GM18951 (cell line): ENCODE measurements around the gene GOLGB1.

ENCODE experiments used
- POLR2A ChIP-seq: IDR thresholded peaks from 4 replicates; pipeline ENCODE4 v1.6.1; 2011; ENCODE audit warnings: mild to moderate bottlenecking; ENCODE audit not compliant: insufficient read length, insufficient read depth; ENCODE audit errors: extremely low read depth
- in situ Hi-C: fragments of 300-500 bp; cut with MboI; formaldehyde crosslinking; loops from one replicate; pipeline ENCODE4 v1.12.0; 2022; ENCODE audit warnings: low sequenced_read_pairs, mixed read lengths, inconsistent platforms; ENCODE audit not compliant: unreplicated experiment

Gene GOLGB1

DNA sequence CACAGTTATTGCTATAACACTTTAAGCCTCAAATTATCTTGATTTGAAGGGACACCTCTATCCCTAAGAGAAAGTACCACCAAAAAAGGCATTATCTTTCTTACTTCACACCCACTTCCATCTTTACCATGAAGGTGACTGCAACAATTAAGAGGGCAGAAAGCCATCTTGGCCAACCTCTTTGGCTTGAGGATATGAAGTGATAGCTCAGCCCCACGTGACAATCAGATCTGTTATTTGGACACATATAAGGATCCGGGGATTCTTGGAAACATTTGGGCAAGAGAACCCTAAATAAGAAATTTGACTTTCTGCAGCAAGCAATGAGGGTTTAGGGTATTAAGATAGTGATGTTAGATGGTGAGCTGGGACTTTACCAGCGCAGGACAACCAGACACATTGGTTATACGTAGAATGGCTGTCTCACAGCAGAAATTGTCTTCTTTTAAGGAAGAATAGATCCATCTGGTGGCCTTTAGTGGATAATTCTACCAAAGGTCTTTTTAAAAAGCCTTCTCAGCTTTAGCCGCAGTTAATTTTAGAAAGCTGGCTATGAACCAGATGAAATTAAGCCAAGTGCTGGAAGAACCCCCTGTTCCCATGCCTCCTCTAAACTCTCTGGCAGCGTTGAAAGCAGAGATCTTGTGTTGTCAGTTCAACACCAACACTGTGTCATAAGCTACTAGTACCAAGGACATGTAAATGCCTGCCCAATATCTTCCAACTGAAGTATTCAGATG is 101.2 kb downstream of the GOLGB1 start:
- in situ Hi-C loops: no loop called here
- no peak for TF ChIP-seq POLR2A

DNA sequence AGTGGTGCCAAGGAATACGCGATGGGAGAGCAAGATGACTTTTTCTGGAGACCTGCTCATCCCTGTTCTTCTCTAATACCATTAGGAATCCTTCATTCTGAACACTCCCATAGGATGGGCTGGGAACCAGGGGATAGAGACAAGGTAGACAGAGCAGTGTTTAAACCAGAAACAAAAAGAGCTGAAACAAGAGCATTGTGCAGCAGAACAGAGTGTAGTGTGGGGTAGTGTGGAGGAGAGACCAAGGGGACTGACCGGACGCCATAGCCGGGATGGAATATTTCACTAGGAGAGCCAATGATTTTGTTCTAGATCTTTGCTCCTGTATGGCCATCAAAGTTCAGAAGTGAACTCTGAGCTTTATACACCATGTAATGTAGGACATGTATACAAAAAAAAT is 104.5 kb downstream of the GOLGB1 start:
- in situ Hi-C loops: no loop called here
- TF ChIP-seq POLR2A: no peak

DNA sequence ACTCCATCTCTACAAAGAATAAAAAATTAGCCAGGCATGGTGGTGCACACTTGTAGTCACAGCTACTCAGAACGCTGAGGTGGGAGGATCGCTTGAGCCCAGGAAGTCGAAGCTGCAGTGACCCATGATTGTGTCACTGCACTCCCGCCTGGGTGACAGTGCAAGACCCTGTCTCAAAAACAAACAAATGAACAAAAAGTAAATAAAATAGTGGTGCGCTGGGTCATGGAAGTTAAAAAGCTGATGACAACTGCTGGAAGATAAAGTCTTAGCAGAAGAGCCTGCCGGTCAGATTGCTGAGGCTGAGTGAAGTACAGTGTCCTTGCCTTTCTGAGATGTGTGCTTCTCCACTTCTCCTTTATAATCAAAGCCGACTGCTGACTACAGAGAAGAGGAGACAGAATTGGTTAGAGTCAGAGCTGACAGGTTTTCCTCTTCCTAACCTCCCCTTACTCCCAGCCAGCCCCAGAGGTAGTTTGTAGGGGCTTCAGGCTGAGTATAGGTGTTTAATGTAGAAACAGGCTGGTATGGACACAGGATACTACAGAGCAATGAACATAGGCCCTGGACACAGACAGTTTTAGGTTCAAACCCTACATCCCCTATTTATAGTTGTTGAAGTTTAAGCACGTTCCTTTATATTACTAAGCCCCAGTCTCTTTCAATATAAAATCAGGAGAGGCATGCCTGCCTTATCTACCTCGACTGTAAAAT is 106.8 kb downstream of the GOLGB1 start:
- TF ChIP-seq POLR2A: no peak
- in situ Hi-C loops: no loop called here

DNA sequence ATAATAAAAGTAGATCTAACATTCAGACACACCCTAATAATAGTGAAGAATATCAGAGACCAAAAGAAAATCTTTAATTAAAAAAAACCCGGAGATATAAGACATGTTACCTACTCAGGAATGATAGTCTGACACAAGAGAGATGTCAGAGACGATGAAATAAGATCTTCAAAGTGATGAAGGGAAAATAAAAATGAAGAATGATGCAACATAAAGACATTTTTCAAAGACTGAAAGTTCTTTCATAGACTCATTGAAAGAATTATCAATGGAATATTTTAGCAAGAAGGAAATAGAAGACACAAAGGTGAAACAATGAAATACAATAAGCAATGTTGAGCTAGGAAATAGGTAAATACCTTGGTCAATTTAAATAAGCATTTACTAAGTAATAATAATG is 108.4 kb downstream of the GOLGB1 start:
- no peak for TF ChIP-seq POLR2A
- in situ Hi-C loops: no loop called here

GRCh38 chr3:121637922-121638321 is 111.6 kb downstream of the GOLGB1 start:
- in situ Hi-C loops: no loop called here
- TF ChIP-seq POLR2A: no peak

- no peak for TF ChIP-seq POLR2A
- in situ Hi-C loops: no loop called here
Observed at GRCh38 chr3:121630355-121630754, 119.2 kb downstream of the GOLGB1 start.

DNA sequence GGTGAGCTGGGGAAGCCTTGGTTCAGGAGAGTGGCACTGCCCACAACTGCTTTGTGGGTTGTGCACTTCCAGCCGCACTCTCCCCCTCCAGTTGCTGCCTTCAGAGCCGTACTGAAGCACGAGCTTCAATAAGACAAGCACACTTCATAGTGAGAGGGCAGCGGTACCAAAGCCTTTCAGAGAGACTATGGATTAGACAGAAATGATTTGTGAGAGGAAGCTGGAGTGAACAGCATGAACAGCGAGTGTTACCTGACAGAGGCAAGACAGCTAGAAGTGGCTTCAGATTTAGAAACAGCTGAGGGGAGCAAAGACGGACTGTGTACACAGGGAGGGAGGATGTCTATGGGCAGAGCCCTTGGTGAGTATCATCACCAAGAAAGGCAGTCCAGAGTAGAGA is 119.9 kb downstream of the GOLGB1 start:
- TF ChIP-seq POLR2A: no peak
- in situ Hi-C loops: no loop called here

GRCh38 chr3:121627622-121628021 is 121.9 kb downstream of the GOLGB1 start:
- in situ Hi-C loops: no loop called here
- no peak for TF ChIP-seq POLR2A

DNA sequence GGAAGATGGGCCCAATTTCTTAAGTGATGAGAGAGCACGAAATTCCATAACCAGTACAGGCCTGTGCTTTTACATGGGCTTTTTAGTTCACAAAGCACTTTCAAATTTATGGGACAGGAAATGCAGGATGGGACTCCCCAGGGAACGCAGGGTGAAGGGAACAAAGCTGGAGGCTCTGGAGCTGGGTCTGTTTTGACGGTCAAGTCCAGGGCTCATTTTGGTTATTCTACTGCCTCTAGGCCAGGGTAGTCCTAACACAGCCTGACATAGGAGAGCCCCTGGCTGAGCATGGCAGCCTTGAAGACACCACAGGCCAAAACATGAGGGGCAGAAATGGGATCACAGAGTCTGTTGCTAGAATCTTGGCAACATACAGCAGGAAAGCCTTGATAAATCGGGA is 122.3 kb downstream of the GOLGB1 start:
- TF ChIP-seq POLR2A: no peak
- in situ Hi-C loops: no loop called here

DNA sequence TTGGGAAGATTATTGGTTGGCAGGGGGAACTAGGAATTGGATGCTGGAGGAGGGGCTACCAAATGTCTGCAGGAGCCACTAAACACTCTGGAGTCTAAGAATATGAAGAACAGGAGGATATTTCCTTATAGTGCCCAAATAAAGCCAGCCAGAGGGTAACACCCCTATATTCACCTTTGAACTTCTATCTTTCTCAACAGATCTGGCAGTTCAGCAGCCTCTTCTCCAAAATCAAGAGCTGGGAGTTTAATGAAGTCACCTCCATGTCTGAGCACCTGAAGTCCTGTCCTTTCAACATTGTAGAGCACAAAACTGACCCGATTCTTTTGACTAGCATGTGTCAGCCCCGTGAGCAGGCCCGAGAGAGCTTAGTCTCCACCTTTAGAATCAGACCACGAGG is 123.0 kb downstream of the GOLGB1 start:
- TF ChIP-seq POLR2A: no peak
- in situ Hi-C loops: no loop called here

- in situ Hi-C loops: no loop called here
- TF ChIP-seq POLR2A: no peak
Observed at GRCh38 chr3:121624147-121624899, 125.2 kb downstream of the GOLGB1 start.

- TF ChIP-seq POLR2A: no peak
- in situ Hi-C loops: no loop called here
Observed at GRCh38 chr3:121621491-121621890, 128.1 kb downstream of the GOLGB1 start.

DNA sequence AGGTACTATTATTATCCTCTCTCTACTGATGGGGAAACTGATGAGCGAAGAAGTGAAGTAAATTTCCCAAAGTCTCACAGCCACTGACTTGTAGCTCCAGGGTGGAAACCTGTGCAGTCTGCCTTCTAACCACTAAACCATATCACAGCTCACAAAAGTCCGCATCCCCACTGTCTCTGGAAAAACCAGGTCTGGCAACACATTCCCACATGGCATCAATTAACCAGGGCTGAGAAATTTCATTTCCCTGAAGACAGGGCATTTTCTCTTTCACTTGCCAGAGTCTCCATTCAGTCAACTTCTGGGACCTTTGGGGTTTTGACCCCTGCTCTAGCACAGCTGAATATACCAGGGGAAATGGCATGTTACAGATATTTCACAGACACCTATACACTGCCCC is 129.8 kb downstream of the GOLGB1 start:
- in situ Hi-C loops: no loop called here
- no peak for TF ChIP-seq POLR2A
